ENCODE data around the gene RAP2C.

GRCh38 chrX:132204629-132205028 lies 14.6 kb downstream of the RAP2C start:
- TF ChIP-seq CTCF (IDR thresholded peaks at IDR 0.05): no peak
- no peak for TF ChIP-seq POLR2A (IDR thresholded peaks at IDR 0.05)

Measured in suprapubic skin (tissue), 3 donors.